GM23338 (cell line): ENCODE measurements around the gene P2RY12.

Experiments used
- CTCF ChIP-seq, 2 experiments: fragments of 200-600 bp in 1 of 2; sonication (generic) in 1 of 2; conservative IDR thresholded peaks; 2 replicates each; pipeline versions ENCODE4 v1.5.1 to v1.6.1; 2016 to 2017; ENCODE audit warnings: antibody characterized with exemption in 2 of 2, low read depth in 2 of 2, mild to moderate bottlenecking in 2 of 2, moderate library complexity in 1 of 2
- REST ChIP-seq: IDR thresholded peaks from one replicate; pipeline ENCODE4 v1.6.1; 2018; ENCODE audit warnings: antibody characterized with exemption; ENCODE audit not compliant: unreplicated experiment

- TF ChIP-seq CTCF (conservative IDR thresholded peaks at IDR 0.05; ENCODE audit: low read depth in 2 of 2) (no peak), REST (no peak)
These were observed 68.1 kb downstream of the P2RY12 start, which contains the start of gene GPR87 for GRCh38 chr3:151316267-151316991.
